T-cell (primary cell): ENCODE results near the gene CDH8. TPM values are rescaled to one million over a fixed set of nuclear protein-coding genes. Genes with fewer than 3 reads are reported as not detected.
"Not testable (repeated sequence)": the region's sequence is repeated elsewhere in the genome, so short reads cannot be mapped to it uniquely, and the experiment has no call there.

Experiments used
- ATAC-seq, 4 experiments: fragments of 200-7000 bp in 3 of 4; fragments of 150-1000 bp in 1 of 4; cut with Tn5 transposase; replicated peaks in 1 of 4; 1 replicate in 3 of 4; 2 replicates in 1 of 4; pipeline ENCODE4 v1.10.0; 2021; ENCODE audit warnings: moderate library complexity in 3 of 4, mild to moderate bottlenecking in 2 of 4, moderate number of reproducible peaks in 1 of 4
- CTCF ChIA-PET, 2 donors: fragments of 300-600 bp; sonication (Branson Sonifier 250); formaldehyde crosslinking; loops; one replicate each; lab custom pipeline; 2022; ENCODE audit warnings: antibody characterized with exemption in 2 of 2; lab: Charles Lee
- POLR2A ChIA-PET, 2 donors: fragments of 300-600 bp; sonication (Branson Sonifier 250); formaldehyde crosslinking; loops; one replicate each; lab custom pipeline; 2022; ENCODE audit warnings: antibody characterized with exemption in 2 of 2; lab: Charles Lee
- DNase-seq, 35 experiments: peaks; one replicate each; pipeline versions ENCODE4 v3.0.0 to v3.0.0-alpha.2; 2013 to 2023
- H3K27ac ChIP-seq: one replicate; pipeline ENCODE4 v1.5.1; 2013; ENCODE audit warnings: low read length
- H3K27me3 ChIP-seq, 2 experiments: replicated peaks in 1 of 2; 1 replicate in 1 of 2; 2 replicates in 1 of 2; pipeline versions ENCODE4 v1.6.1 to v1.7.0; 2013; ENCODE audit warnings: low read length in 1 of 2, mixed read lengths in 1 of 2; ENCODE audit not compliant: control insufficient read depth in 2 of 2, insufficient read depth in 2 of 2; ENCODE audit errors: extremely low read depth in 1 of 2
- H3K36me3 ChIP-seq, 2 donors: 1 replicate in 1 of 2; 2 replicates in 1 of 2; pipeline versions ENCODE4 v1.6.1 to v1.7.0; 2013; ENCODE audit warnings: low read length in 1 of 2; ENCODE audit not compliant: control insufficient read depth in 2 of 2, insufficient read depth in 1 of 2; ENCODE audit errors: extremely low read depth in 1 of 2
- H3K4me1 ChIP-seq, 2 experiments: 1 replicate in 1 of 2; 2 replicates in 1 of 2; pipeline versions ENCODE4 v1.6.1 to v1.7.0; 2013; ENCODE audit warnings: low read length in 2 of 2, mixed read lengths in 1 of 2; ENCODE audit not compliant: insufficient read depth in 2 of 2, control insufficient read depth in 1 of 2; ENCODE audit errors: extremely low read depth in 1 of 2
- H3K4me3 ChIP-seq, 2 donors: 1 replicate in 1 of 2; 2 replicates in 1 of 2; pipeline versions ENCODE4 v1.5.1 to v1.7.0; 2013; ENCODE audit warnings: mild to moderate bottlenecking in 2 of 2, low read length in 1 of 2, moderate library complexity in 1 of 2; ENCODE audit not compliant: control insufficient read depth in 1 of 2; ENCODE audit errors: extremely low read depth in 1 of 2
- H3K9me3 ChIP-seq: 2 replicates; pipeline ENCODE4 v1.7.0; 2013
- H3K27ac Mint-ChIP-seq, 2 donors: one replicate each; pipeline ENCODE4 v1.8.0; 2020 to 2021; ENCODE audit warnings: mild to moderate bottlenecking in 2 of 2, mixed read lengths in 2 of 2
- H3K27me3 Mint-ChIP-seq, 2 donors: one replicate each; pipeline ENCODE4 v1.8.0; 2021 to 2022; ENCODE audit warnings: mixed read lengths in 2 of 2
- H3K36me3 Mint-ChIP-seq: one replicate; pipeline ENCODE4 v1.8.0; 2021; ENCODE audit warnings: mixed read lengths
- H3K4me1 Mint-ChIP-seq, 3 donors: one replicate each; pipeline ENCODE4 v1.8.0; 2020 to 2022; ENCODE audit warnings: mixed read lengths in 3 of 3, mild to moderate bottlenecking in 1 of 3
- H3K4me3 Mint-ChIP-seq, 3 donors: one replicate each; pipeline ENCODE4 v1.8.0; 2020 to 2022; ENCODE audit warnings: mild to moderate bottlenecking in 3 of 3, mixed read lengths in 3 of 3, moderate library complexity in 3 of 3
- H3K9me3 Mint-ChIP-seq, 3 donors: one replicate each; pipeline ENCODE4 v1.8.0; 2020 to 2022; ENCODE audit warnings: mixed read lengths in 3 of 3
- WGBS: methylation state at CpG from one replicate; pipeline ENCODE4 v1.1.5; 2013; ENCODE audit warnings: missing lambda C conversion rate; ENCODE audit not compliant: insufficient coverage; 5-methylcytosine and 5-hydroxymethylcytosine counted together
- total RNA-seq, 35 experiments: library from RNA in 6 of 35; stranded (reverse) in 6 of 35; fragments of 120-200 nt in 1 of 35; gene quantifications; one replicate each; pipeline versions ENCODE4 v1.2.1 to v1.2.4 and lab custom pipeline; 2013 to 2026

Gene CDH8
- total RNA-seq, 5 donors from 2014 or later (not counting 1 experiment from before 2014, with no cell fraction given), result 0.39 to 1.0 TPM; not detected in 3

- Histone ChIP-seq H3K4me1 (no peaks in the 10 kb centered on the region), H3K36me3 (no peaks in the 10 kb centered on the region), H3K4me3 (no peak overlapping the region), H3K9me3 (no peaks in the 10 kb centered on the region), H3K27ac (no peak overlapping the region), H3K27me3 (no peaks in the 10 kb centered on the region)
- Mint-ChIP-seq H3K4me3 (no peak overlapping the region), H3K27ac (no peak overlapping the region), H3K27me3 (no peaks in the 10 kb centered on the region), H3K9me3 (peaks cover 12 to 39% (median 31%) of the 10 kb centered on the region in 3 donors), H3K36me3 (no peaks in the 10 kb centered on the region), H3K4me1 (no peaks in the 10 kb centered on the region)
- DNase-seq (no peak), ATAC-seq (no peak)
- WGBS, result 92% methylated on average over 3 of the region's 8 CpGs
- ChIA-PET CTCF (no interaction called here), POLR2A (no interaction called here)
Observed at GRCh38 chr16:61817583-61818278, 218.5 kb downstream of the CDH8 start.

DNA sequence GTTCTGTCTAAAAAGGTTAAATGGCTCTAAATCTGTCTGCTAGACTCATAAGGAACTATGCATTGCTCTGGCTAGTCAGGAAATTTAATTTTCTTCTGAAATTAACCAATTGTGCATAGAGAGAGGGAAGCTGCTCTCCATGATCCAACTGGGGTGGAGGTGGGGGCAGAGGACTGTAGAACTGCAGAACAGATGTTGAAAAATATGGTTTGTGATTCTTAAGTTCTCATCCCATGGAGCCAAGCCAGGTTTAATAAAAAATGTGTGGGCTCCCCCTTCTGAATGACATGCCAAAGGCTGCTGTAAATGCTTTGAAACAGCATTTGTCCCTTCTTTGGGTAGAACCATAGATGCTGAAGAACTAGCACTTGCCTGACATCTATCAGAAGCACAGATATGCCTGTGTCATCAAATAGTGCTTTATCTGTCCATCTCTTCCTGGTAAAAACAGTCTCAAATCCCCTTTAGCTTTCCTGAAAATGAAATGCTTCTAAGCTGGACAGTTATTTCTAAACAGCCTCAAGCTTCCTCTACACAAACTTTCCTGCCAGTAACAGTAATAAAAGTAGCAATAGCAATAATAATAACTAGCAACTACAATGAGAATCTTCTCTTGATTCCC lies 221.4 kb downstream of the CDH8 start:
- Histone ChIP-seq H3K4me3 (no peak overlapping the region), H3K36me3 (no peaks in the 10 kb centered on the region), H3K9me3 (no peaks in the 10 kb centered on the region), H3K27me3 (no peaks in the 10 kb centered on the region), H3K27ac (no peak overlapping the region), H3K4me1 (no peaks in the 10 kb centered on the region)
- Mint-ChIP-seq H3K4me1 (no peaks in the 10 kb centered on the region), H3K4me3 (no peak overlapping the region), H3K27me3 (no peaks in the 10 kb centered on the region), H3K36me3 (no peaks in the 10 kb centered on the region), H3K27ac (no peak overlapping the region), H3K9me3 (peaks cover 6 to 36% (median 28%) of the 10 kb centered on the region in 3 donors)
- CTCF ChIA-PET, result no interaction called here
- POLR2A ChIA-PET, result no interaction called here
- no peak for DNase-seq
- no peak for ATAC-seq

GRCh38 chr16:61813339-61813738 lies 222.9 kb downstream of the CDH8 start:
- ChIA-PET CTCF (no interaction called here), POLR2A (no interaction called here)
- Histone ChIP-seq H3K27ac (no peak overlapping the region), H3K27me3 (no peaks in the 10 kb centered on the region), H3K36me3 (no peaks in the 10 kb centered on the region), H3K4me1 (no peaks in the 10 kb centered on the region), H3K4me3 (no peak overlapping the region), H3K9me3 (no peaks in the 10 kb centered on the region)
- WGBS, result 80% methylated on average over 4 of the region's 8 CpGs
- ATAC-seq (no peak), DNase-seq (no peak)
- no peak overlapping the region for H3K4me3 Mint-ChIP-seq
- H3K4me1 Mint-ChIP-seq, result no peaks in the 10 kb centered on the region
- no peak overlapping the region for H3K27ac Mint-ChIP-seq
- H3K9me3 Mint-ChIP-seq, result peaks cover 3 to 33% (median 22%) of the 10 kb centered on the region in 3 donors
- no peaks in the 10 kb centered on the region for H3K27me3 Mint-ChIP-seq
- H3K36me3 Mint-ChIP-seq, result no peaks in the 10 kb centered on the region

DNA sequence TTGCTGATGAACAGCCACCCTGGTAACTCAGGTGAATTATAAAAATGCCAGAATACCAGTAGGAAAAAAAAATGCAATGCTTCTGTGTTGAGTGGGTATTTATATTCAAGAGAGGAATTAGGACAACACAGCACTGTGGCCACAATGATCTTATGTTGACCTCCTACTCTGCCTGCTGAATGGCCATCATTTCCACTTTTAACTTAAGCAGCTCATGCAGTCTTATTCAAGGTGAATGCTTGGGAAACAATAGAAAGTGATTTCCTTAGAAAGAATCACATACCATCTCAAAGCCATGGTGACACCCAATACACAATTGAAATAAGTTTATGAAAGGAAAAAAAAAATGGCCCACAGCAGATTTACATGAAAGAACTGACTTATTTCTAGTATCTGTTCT lies 224.0 kb downstream of the CDH8 start:
- Mint-ChIP-seq H3K36me3 (no peaks in the 10 kb centered on the region), H3K9me3 (peaks cover 3 to 28% (median 22%) of the 10 kb centered on the region in 3 donors), H3K27ac (no peak overlapping the region), H3K27me3 (no peaks in the 10 kb centered on the region), H3K4me3 (no peak overlapping the region), H3K4me1 (no peaks in the 10 kb centered on the region)
- Histone ChIP-seq H3K4me3 (no peak overlapping the region), H3K27ac (no peak overlapping the region), H3K27me3 (no peaks in the 10 kb centered on the region), H3K4me1 (no peaks in the 10 kb centered on the region), H3K9me3 (no peaks in the 10 kb centered on the region), H3K36me3 (no peaks in the 10 kb centered on the region)
- DNase-seq (no peak), ATAC-seq (no peak)
- ChIA-PET CTCF (no interaction called here), POLR2A (no interaction called here)

GRCh38 chr16:61807551-61807950 lies 228.7 kb downstream of the CDH8 start:
- Histone ChIP-seq H3K36me3 (no peaks in the 10 kb centered on the region), H3K4me1 (no peaks in the 10 kb centered on the region), H3K4me3 (no peak overlapping the region), H3K27ac (no peak overlapping the region), H3K9me3 (no peaks in the 10 kb centered on the region), H3K27me3 (no peaks in the 10 kb centered on the region)
- Mint-ChIP-seq H3K36me3 (no peaks in the 10 kb centered on the region), H3K27me3 (no peaks in the 10 kb centered on the region), H3K27ac (no peak overlapping the region), H3K4me1 (no peaks in the 10 kb centered on the region), H3K4me3 (no peak overlapping the region), H3K9me3 (peaks cover 0 to 11% (median 8%) of the 10 kb centered on the region in 3 donors)
- WGBS, result 83% methylated on average over 2 of the region's 3 CpGs
- CTCF ChIA-PET, result no interaction called here
- ATAC-seq (no peak), DNase-seq (no peak)
- POLR2A ChIA-PET, result no interaction called here

DNA sequence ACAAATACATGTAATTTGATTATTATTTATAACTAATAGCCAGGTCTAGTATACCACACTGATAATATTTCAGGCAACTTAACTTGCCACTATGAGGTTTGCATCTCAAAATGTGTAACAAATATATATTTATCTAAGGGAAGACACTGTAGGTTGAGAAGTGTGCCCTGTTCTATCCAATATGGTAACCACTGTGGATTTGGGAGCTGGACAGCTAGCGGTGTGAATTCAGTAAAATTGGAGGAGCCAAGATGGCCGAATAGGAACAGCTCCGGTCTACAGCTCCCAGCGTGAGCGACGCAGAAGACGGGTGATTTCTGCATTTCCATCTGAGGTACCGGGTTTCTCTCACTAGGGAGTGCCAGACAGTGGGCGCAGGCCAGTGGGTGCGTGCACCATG lies 235.0 kb downstream of the CDH8 start:
- CTCF ChIA-PET, H3K4me3 ChIP-seq, DNase-seq, ATAC-seq, H3K4me1 Mint-ChIP-seq, H3K27ac Mint-ChIP-seq, H3K27ac ChIP-seq, H3K27me3 Mint-ChIP-seq, H3K9me3 ChIP-seq, H3K36me3 Mint-ChIP-seq, H3K4me1 ChIP-seq, H3K4me3 Mint-ChIP-seq, H3K27me3 ChIP-seq, POLR2A ChIA-PET, H3K36me3 ChIP-seq: not testable (repeated sequence)
- WGBS, result no CpG with 5 or more reads among the region's 10 CpGs
- H3K9me3 Mint-ChIP-seq, result peaks cover 4 to 21% (median 15%) of the 10 kb centered on the region in 3 donors
